ENCODE measurements around the gene ZMYND10. TPM values are rescaled to one million over a fixed set of nuclear protein-coding genes. Genes with fewer than 3 reads are reported as not detected.
"Not testable (repeated sequence)": the region's sequence is repeated elsewhere in the genome, so short reads cannot be mapped to it uniquely, and the experiment has no call there.

The ZMYND10 gene
- total RNA-seq, 1 experiment from 2014 or later = 0.09 TPM

DNA sequence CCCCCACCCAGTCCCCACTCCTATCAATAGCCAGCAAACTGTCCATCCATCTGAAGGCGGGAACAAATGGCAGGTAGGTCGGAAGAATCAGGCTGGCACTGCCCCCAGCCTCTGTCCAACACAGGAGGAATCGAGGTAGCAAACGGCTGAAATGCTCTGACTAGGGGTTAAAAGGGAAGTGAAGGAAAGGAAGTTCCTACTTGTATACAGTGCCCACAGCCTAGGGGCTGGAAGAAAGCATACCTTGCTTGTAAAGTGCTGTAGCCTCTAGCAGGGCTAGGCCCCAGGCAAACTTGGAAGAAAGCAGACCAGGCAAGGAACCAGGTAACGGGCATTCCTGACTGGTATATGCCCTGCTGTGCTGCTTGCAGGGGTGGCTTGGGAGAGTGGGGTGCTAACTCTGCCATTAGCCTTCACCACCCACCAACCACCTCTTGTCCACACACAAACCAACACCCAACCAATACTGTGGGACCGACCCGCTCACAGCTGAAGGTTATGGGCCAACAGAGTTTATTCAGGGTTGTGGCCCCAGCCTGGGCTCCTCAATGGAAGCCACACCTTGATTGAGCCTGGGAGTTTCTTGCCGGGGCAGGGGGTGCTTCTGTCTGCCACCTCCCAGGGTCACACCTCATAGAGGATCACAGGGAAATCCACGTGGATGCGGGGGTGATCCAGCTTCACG lies 19.9 kb downstream of the ZMYND10 start:
- no peak for DNase-seq (ENCODE audit: low spot score)

DNA sequence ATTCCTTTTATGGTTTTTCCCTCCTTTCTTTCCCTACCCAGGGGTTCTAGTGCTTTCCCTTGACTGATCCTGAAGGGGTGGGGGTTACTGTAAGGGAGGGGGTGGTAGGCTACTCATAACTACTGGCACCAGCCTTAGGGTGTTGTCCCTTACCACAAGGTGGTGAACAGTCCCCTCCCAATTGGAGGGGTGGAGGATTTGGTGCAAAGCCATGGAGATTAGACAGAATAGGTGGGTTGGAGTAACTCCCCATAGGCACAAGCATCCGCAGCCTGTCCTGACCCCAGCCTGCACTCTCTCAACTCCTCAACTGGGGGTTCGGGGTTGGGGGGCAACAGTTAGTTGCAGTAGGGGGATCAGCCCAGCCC lies 20.4 kb downstream of the ZMYND10 start:
- DNase-seq (ENCODE audit: low spot score) = no peak

GRCh38 chr3:50324351-50325112 lies 21.0 kb downstream of the ZMYND10 start:
- peak; percentile 63 for DNase-seq (ENCODE audit: low spot score)

GRCh38 chr3:50323614-50324199 lies 21.8 kb downstream of the ZMYND10 start:
- no peak for DNase-seq (ENCODE audit: low spot score)

DNA sequence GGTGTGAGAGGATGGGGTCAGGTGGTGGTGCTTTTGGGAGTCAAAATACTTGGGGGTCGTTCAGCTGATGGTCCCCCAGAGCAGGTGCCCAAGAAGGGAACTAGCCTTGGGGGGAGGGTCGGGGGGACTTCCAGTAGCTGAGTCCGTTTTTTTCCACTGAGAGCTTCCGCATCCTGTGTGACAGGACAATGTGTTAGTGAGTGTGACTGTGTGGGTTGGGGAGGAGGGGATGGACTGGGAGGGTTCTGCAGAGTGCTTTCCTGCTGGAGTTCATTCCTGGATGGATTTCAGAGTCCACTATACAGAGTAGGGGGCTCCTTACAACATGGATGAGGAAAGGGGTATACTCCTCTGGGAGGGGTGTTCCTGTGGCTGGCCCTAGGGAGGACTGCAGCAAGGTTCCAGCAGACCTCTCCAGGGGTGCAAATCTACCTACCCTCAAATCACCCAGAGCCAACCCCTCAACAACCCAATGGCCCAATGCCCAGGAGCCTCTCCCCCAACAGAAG lies 22.4 kb downstream of the ZMYND10 start:
- DNase-seq (ENCODE audit: low spot score) = no peak

GRCh38 chr3:50322386-50323091 lies 23.0 kb downstream of the ZMYND10 start, which contains the start of gene HYAL2:
Gene HYAL2, minus strand, starts transcription at chr3:50322745. Its CDS starts 2,256 bp downstream, at chr3:50320489.
- no peak for DNase-seq (ENCODE audit: low spot score)

GRCh38 chr3:50322115-50322385 lies 23.5 kb downstream of the ZMYND10 start:
- no peak for DNase-seq (ENCODE audit: low spot score)

- peak; percentile 73 for DNase-seq (ENCODE audit: low spot score)
Measured at GRCh38 chr3:50321336-50322114, 24.0 kb downstream of the ZMYND10 start.

DNA sequence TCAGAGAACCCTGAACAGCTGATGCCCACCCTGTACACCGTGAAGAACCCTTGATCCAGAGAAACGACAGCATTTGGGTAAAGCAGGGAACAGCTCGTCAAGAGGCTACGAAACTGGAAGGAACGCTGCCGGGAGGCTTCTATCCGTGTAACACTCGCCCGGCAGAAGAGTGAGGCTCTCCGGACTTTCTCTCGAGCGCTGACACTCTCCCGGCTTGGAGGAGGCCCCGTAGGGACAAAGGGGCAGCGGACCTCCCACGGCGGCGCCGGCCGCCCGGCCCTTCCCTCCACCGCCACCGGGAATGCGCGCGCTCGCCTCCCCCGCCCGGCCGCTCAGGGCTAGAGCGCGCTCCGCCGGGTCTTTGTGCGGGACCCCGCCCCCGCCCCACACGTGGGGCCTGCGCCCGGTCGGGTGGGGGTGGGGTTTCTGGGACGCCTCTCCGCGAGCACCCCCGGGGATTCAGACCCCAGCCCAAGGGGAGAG lies 24.6 kb downstream of the ZMYND10 start:
- peak; percentile 40 for DNase-seq (ENCODE audit: low spot score)

DNA sequence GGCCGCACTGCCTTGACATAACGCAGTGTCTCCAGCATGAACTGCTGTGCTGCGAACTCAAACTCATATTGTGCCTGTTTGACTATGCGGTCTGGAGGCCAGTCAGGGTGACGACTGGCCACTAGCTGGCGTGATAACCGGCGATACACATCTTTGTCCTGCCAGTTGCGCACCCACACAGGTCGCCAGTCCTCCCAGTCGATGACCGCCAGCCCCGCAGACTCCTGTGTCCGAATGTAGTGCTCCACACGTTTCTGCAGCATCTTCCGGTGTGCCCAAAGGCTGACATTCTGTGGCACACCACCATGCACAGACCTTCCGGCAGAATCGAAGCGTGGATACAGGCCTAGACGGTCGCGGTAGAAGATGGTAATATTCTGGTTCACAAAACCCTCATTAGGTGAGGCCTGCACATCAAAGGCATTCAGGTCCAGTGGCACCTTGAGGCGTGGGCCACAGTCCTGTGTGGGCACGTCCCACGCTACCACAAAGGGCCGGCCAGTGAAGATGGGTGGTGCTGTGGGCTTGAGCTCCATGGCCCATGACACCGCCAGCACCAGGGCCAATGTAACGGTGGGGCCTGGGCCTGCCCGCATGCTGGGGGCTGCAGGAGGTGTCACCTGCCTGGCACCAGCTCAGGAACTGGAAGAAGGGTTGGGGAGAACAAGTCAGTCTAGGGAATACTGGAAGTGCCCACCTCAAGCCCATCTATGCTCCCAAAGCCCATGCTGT lies 25.5 kb downstream of the ZMYND10 start:
- DNase-seq (ENCODE audit: low spot score) = no peak

DNA sequence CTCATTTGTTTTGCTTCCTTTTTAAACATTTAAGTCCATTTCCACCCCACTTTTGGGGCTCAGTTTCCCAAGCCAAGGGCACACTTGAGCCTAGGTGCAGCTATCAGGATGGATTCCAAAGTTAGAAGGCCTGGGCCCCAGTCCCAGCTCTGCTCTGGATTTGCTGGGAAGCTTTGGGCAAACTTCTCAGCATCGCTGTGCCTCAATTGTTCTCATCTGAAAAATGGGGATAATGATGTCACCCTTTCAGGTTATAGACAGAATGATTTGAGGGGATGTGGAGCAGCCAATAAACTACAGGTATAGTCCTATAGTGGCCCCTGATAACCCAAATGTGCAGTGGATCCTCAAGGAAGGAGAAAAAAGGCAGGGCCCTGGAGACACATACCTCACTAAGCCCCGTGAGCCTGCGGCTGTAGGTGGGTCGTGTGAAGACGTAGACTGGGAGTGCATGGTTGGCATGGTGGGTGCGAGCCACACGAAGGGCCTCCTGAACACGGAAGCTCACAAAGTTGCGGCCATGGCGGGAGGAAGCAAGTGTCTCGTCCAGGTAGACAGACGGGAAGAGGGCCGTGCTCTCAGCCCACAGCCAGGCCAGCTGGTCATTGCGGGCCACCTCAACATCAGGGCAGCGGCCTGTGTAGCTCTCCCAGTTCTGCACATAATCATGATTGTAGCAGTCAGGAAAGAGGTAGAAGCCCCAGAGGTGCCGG lies 26.2 kb downstream of the ZMYND10 start:
- DNase-seq (ENCODE audit: low spot score) = no peak

- no peak for DNase-seq (ENCODE audit: low spot score)
Measured at GRCh38 chr3:50318615-50319014, 26.9 kb downstream of the ZMYND10 start.

GRCh38 chr3:50318163-50318562 lies 27.4 kb downstream of the ZMYND10 start:
- DNase-seq (ENCODE audit: low spot score) = no peak

- peak; percentile 31 for DNase-seq (ENCODE audit: low spot score)
Measured at GRCh38 chr3:50317300-50317699, 28.2 kb downstream of the ZMYND10 start.

GRCh38 chr3:50316657-50317242 lies 28.8 kb downstream of the ZMYND10 start:
- peak; percentile 95 for DNase-seq (ENCODE audit: low spot score)

- DNase-seq (ENCODE audit: low spot score) = no peak
Measured at GRCh38 chr3:50314816-50315215, 30.7 kb downstream of the ZMYND10 start.

DNA sequence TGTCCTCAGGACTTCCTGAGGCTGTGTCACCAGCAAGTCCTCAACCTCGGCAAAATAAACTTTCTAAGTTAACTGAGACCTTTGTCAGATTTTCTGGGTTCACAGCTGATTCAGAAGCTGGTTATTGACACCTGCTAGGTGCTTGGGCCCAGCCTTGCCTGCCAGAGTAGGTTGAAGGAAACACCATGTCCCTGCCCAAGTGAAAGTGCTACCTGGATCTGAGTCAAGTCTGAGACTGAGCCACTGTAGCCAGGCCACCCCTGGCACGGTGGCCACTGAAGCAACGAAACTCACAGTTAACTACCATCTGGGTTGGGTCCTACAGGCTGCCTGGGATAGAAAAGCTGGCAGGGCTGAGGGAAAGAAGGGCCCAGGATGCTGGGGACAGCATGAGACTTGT lies 31.2 kb downstream of the ZMYND10 start:
- no peak for DNase-seq (ENCODE audit: low spot score)

- not testable (repeated sequence) for DNase-seq (ENCODE audit: low spot score)
Measured at GRCh38 chr3:50312041-50312440, 33.5 kb downstream of the ZMYND10 start.

DNA sequence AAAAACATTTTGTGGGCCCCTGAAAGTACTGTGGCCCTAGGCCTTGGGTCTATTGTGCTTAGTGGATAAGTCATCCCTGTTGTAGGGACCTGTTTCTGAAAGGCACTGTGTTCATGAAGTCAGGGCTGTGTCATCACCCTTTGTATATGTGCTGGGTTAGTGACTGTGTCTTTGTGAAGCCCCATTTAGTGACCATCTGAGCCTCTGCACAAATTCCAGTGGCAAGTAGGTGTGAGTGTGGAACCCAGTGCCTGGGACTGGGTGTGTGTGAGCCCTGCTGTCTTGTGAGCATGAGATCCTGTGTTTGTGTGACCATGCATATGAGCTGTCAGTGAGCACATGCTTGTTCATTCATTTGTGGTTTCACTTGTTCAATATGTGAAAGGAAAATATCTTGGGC lies 40.9 kb downstream of the ZMYND10 start:
- no peak for DNase-seq (ENCODE audit: low spot score)
